ENCODE measurements around the gene RNPC3. TPM values are rescaled to one million over a fixed set of nuclear protein-coding genes. Genes with fewer than 3 reads are reported as not detected.

RNPC3 gene
- total and polyA plus RNA-seq, 9 of the 15 experiments (the other 6 are each of a cell fraction or from before 2014, with no cell fraction given): 5.4 to 31.4 (median 17.1) TPM

GRCh38 chr1:103489935-103490334 lies 35.6 kb upstream of the RNPC3 start (continued):
- no peak for TF ChIP-seq ZNF280B (CRISPR knock-in tag; IDR thresholded peaks at IDR 0.05)
- no peak for TF ChIP-seq ZNF696 (CRISPR knock-in tag; conservative IDR thresholded peaks at IDR 0.05)
- TF ChIP-seq PTRF (tag; IDR thresholded peaks at IDR 0.05): no peak
- TF ChIP-seq ZBTB17 (CRISPR knock-in tag; IDR thresholded peaks at IDR 0.05): no peak
- no peak for TF ChIP-seq CBX5 (IDR thresholded peaks at IDR 0.05; ENCODE audit: borderline replicate concordance, low read depth)

GRCh38 chr1:103492003-103492625 lies 33.4 kb upstream of the RNPC3 start:
- no peaks in the 10 kb centered on the region for H4K20me1 ChIP-seq (replicated peaks; ENCODE audit: control insufficient read depth, insufficient read depth, low read length)
- ATAC-seq (no peak), FAIRE-seq (no peak), DNase-seq (ENCODE audit: extremely low read depth in 1 of 4, low spot score in 3 of 4) (no peak)
- no TSS peak for BruUV-seq (replicated peaks)
- H3K4me3 ChIP-seq: no peak overlapping the region
- ChIA-PET CTCF (ENCODE audit: low intra/inter-chr PET ratio) (no interaction called here), POLR2A (interaction anchor here (0.6 kb wide), 1 partner anchor 18 kb away, joined by 3 read pairs; no protein-coding TSS in a partner anchor)
- no peaks in the 10 kb centered on the region for H3K79me2 ChIP-seq (ENCODE audit: control insufficient read depth, insufficient read depth, low read length)
- no peaks in the 10 kb centered on the region for H3K9me3 ChIP-seq (replicated peaks; ENCODE audit: control insufficient read depth, insufficient read depth, low read depth, low read length)
- no peaks in the 10 kb centered on the region for H3K36me3 ChIP-seq (ENCODE audit: control insufficient read depth, insufficient read depth, low read length)
- H3K9me1 ChIP-seq (ENCODE audit: control insufficient read depth, insufficient read depth, low read length): no peaks in the 10 kb centered on the region
- 5% methylated on average over 1 of the region's 1 CpG for WGBS (ENCODE audit: insufficient coverage, low coverage, missing lambda C conversion rate)
- in situ Hi-C loops (cut with MboI) (no loop called here), intact Hi-C loops (cut with micrococcal nuclease) (no loop called here)
- no peaks in the 10 kb centered on the region for H3K27me3 ChIP-seq (ENCODE audit: control insufficient read depth in 2 of 2, insufficient read depth in 2 of 2, low read length in 2 of 2)
- H3K27ac ChIP-seq (ENCODE audit: extremely low read depth, low read depth, low read length): no peak overlapping the region
- H3K4me1 ChIP-seq (replicated peaks in 1 of 2; ENCODE audit: control insufficient read depth in 2 of 2, insufficient read depth in 2 of 2, low read length in 2 of 2): no peaks in the 10 kb centered on the region
- H2AFZ ChIP-seq (ENCODE audit: low read depth, low read length): no peak overlapping the region
- no peak overlapping the region for H3K4me2 ChIP-seq (ENCODE audit: insufficient read depth, low read length)
- H3K9ac ChIP-seq (ENCODE audit: insufficient read depth in 1 of 2, low read depth in 2 of 2, low read length in 2 of 2): no peak overlapping the region
- TF ChIP-seq ZNF75A (CRISPR knock-in tag; IDR thresholded peaks at IDR 0.05) (no peak), NRF1 (conservative IDR thresholded peaks at IDR 0.05 in 1 of 2, IDR thresholded peaks at IDR 0.05 in 1 of 2) (no peak), THAP7 (CRISPR knock-in tag; IDR thresholded peaks at IDR 0.05) (no peak), IFI16 (CRISPR knock-in tag; IDR thresholded peaks at IDR 0.05) (no peak), CREB3L1 (IDR thresholded peaks at IDR 0.05; ENCODE audit: borderline replicate concordance, low read depth) (no peak), ARID3B (CRISPR knock-in tag; IDR thresholded peaks at IDR 0.05; ENCODE audit: borderline replicate concordance) (no peak), POLR2AphosphoS5 (IDR thresholded peaks at IDR 0.05; ENCODE audit: control insufficient read depth, insufficient read depth, low read depth, low read length) (no peak), ZNF395 (CRISPR knock-in tag; IDR thresholded peaks at IDR 0.05) (no peak), GABPB1 (CRISPR knock-in tag; IDR thresholded peaks at IDR 0.05) (no peak)
